Muscle of back (tissue), 11 donors: ENCODE data around the gene CTSE. TPM values are rescaled to one million over a fixed set of nuclear protein-coding genes. Genes with fewer than 3 reads are reported as not detected.
A peak's percentile ranks its signal among the peaks of the same experiment; 100 is the strongest.
"Not testable (repeated sequence)": the region's sequence is repeated elsewhere in the genome, so short reads cannot be mapped to it uniquely, and the experiment has no call there.

Experiments
- DNase-seq, 3 donors: peaks; one replicate each; pipeline versions ENCODE4 v3.0.0 to v3.0.0-alpha.2; 2013
- polyA plus RNA-seq, 10 donors: library from polyadenylated mRNA; unstranded; fragments of 120-200 nt; gene quantifications; one replicate each; pipeline ENCODE4 v1.2.1, GENCODE V29; 2013; ENCODE audit not compliant: insufficient read length in 10 of 10

Gene CTSE
- polyA plus RNA-seq, 10 donors: 0.09 to 1.2 (median 0.33) TPM

GRCh38 chr1:206020393-206021007, 3.2 kb downstream of the CTSE start:
- no peak for DNase-seq

- no peak for DNase-seq
Observed at GRCh38 chr1:206015071-206015470, 8.6 kb downstream of the CTSE start.

GRCh38 chr1:206014601-206015000, 9.1 kb downstream of the CTSE start:
- no peak for DNase-seq

- no peak for DNase-seq
Observed at GRCh38 chr1:206013026-206013795, 10.5 kb downstream of the CTSE start.

GRCh38 chr1:206012086-206012859, 11.4 kb downstream of the CTSE start:
- peak in 1 of 3 donors; percentile 75 for DNase-seq

GRCh38 chr1:206011057-206011456, 12.6 kb downstream of the CTSE start:
- DNase-seq: no peak

- no peak for DNase-seq
Observed at GRCh38 chr1:206010060-206010459, 13.6 kb downstream of the CTSE start.

- DNase-seq: no peak
Observed at GRCh38 chr1:206006946-206007345, 16.7 kb downstream of the CTSE start.

GRCh38 chr1:206005778-206006180, 17.9 kb downstream of the CTSE start:
- DNase-seq: peak in 1 of 3 donors; percentile 37

GRCh38 chr1:206005234-206005633, 18.5 kb downstream of the CTSE start:
- no peak for DNase-seq

GRCh38 chr1:206004826-206005225, 18.9 kb downstream of the CTSE start:
- peak in 1 of 3 donors; percentile 64 for DNase-seq

- no peak for DNase-seq
Observed at GRCh38 chr1:206003854-206004800, 19.6 kb downstream of the CTSE start.

- peak; percentile 79 to 93 (median 79) for DNase-seq
Observed at GRCh38 chr1:206002871-206003801, 20.6 kb downstream of the CTSE start, which contains the start of gene RAB7B. Gene RAB7B (minus strand): TSS chr1:206003395. CDS start chr1:205994135, 9,260 bp downstream.

- no peak for DNase-seq
Observed at GRCh38 chr1:206002160-206002559, 21.5 kb downstream of the CTSE start.

- DNase-seq: peak in 2 of 3 donors; percentile 26 to 83
Observed at GRCh38 chr1:206001476-206001888, 22.2 kb downstream of the CTSE start.

- DNase-seq: no peak
Observed at GRCh38 chr1:206000641-206001339, 22.9 kb downstream of the CTSE start.

- peak in 2 of 3 donors; percentile 53 to 57 for DNase-seq
Observed at GRCh38 chr1:205998457-205999241, 25.0 kb downstream of the CTSE start.

GRCh38 chr1:205996641-205997040, 27.1 kb downstream of the CTSE start:
- DNase-seq: not testable (repeated sequence)
